SIG-M5 treated with dmso at 0.1 percent for 504 hours (cell line): ENCODE data around the gene RUFY4.

ENCODE experiments used
- DNase-seq: peaks from one replicate; lab custom pipeline; 2025; ENCODE audit not compliant: unreplicated experiment; lab: John Stamatoyannopoulos, UW

The RUFY4 gene

GRCh38 chr2:218068721-218069334, at the start of gene RUFY4:
Gene RUFY4, plus strand, starts transcription at chr2:218069253. Its CDS starts 1,353 bp downstream, at chr2:218070606.
- peak; percentile 83 for DNase-seq

GRCh38 chr2:218019411-218020060, 49.5 kb upstream of the RUFY4 start:
- DNase-seq: peak; percentile 76

- DNase-seq: no peak
These were observed 48.8 kb upstream of the RUFY4 start for GRCh38 chr2:218020281-218020680.

GRCh38 chr2:218020966-218021535, 48.0 kb upstream of the RUFY4 start:
- no peak for DNase-seq

GRCh38 chr2:218021536-218022071, 47.4 kb upstream of the RUFY4 start:
- DNase-seq: no peak

- DNase-seq: no peak
These were observed 46.8 kb upstream of the RUFY4 start for GRCh38 chr2:218022131-218022850.

GRCh38 chr2:218022851-218023530, 46.1 kb upstream of the RUFY4 start:
- DNase-seq: no peak

GRCh38 chr2:218023636-218024035, 45.4 kb upstream of the RUFY4 start:
- DNase-seq: no peak

- DNase-seq: no peak
These were observed 44.7 kb upstream of the RUFY4 start for GRCh38 chr2:218024336-218024735.

- DNase-seq: no peak
These were observed 44.2 kb upstream of the RUFY4 start for GRCh38 chr2:218024871-218025270.

- no peak for DNase-seq
These were observed 42.8 kb upstream of the RUFY4 start for GRCh38 chr2:218026244-218026643.

GRCh38 chr2:218026676-218027425, 42.2 kb upstream of the RUFY4 start:
- DNase-seq: no peak

- no peak for DNase-seq
These were observed 41.4 kb upstream of the RUFY4 start for GRCh38 chr2:218027426-218028188.

- no peak for DNase-seq
These were observed 40.9 kb upstream of the RUFY4 start for GRCh38 chr2:218028189-218028495.

- DNase-seq: no peak
These were observed 40.3 kb upstream of the RUFY4 start for GRCh38 chr2:218028562-218029348.

GRCh38 chr2:218029366-218030360, 39.4 kb upstream of the RUFY4 start:
- no peak for DNase-seq

- DNase-seq: no peak
These were observed 38.5 kb upstream of the RUFY4 start for GRCh38 chr2:218030409-218031195.
